ENCODE data around the gene FANCD2OS.

GRCh38 chr3:10115326-10116137 lies 7.5 kb upstream of the FANCD2OS start, which contains the start of gene BRK1:
- TF ChIP-seq CTCF (IDR thresholded peaks at IDR 0.05; ENCODE audit: insufficient read depth, low read length) (no peak), POLR2AphosphoS5 (IDR thresholded peaks at IDR 0.05; ENCODE audit: low read depth) (peak; percentile 97)

Data from HL-60 (cell line).